GM23338 (cell line): Measurements from ENCODE around the gene MGRN1. TPM values are rescaled to one million over a fixed set of nuclear protein-coding genes. Genes with fewer than 3 reads are reported as not detected.

Source experiments
- CREB1 ChIP-seq: fragments of 250-450 bp; sonication (Bioruptor Pico); IDR thresholded peaks from 2 replicates; pipeline ENCODE4 v1.5.0; 2020; ENCODE audit warnings: low read depth, mild to moderate bottlenecking, moderate library complexity
- EZH2phosphoT487 ChIP-seq: fragments of 200-600 bp; sonication (generic); IDR thresholded peaks from one replicate; pipeline ENCODE4 v1.8.1; 2018; ENCODE audit warnings: antibody characterized with exemption; ENCODE audit not compliant: unreplicated experiment
- NANOG ChIP-seq: IDR thresholded peaks from 2 replicates; pipeline ENCODE4 v1.6.1; 2016; ENCODE audit warnings: antibody characterized with exemption, borderline replicate concordance
- REST ChIP-seq: IDR thresholded peaks from one replicate; pipeline ENCODE4 v1.6.1; 2018; ENCODE audit warnings: antibody characterized with exemption; ENCODE audit not compliant: unreplicated experiment
- STAT1 ChIP-seq: IDR thresholded peaks from one replicate; pipeline ENCODE4 v1.6.1; 2016; ENCODE audit warnings: antibody characterized with exemption; ENCODE audit not compliant: unreplicated experiment
- ZNF462 ChIP-seq: fragments of 250-450 bp; sonication (Bioruptor Pico); IDR thresholded peaks from 2 replicates; pipeline ENCODE4 v1.5.0; 2020; ENCODE audit warnings: mild to moderate bottlenecking, moderate library complexity
- polyA plus RNA-seq: library from polyadenylated mRNA; unstranded; fragments of >200 nt; fragmentation: Nextera tagmentation; extraction: Ambion mirVana; gene quantifications from 2 replicates; pipeline ENCODE4 v1.2.1, GENCODE V29; 2016
- total RNA-seq: library from RNA; depleted of rRNA; stranded (reverse); fragments of >200 nt; shearing (Covaris generic); gene quantifications from 2 replicates; pipeline ENCODE4 v1.2.3, GENCODE V29; 2014

The MGRN1 gene
- total and polyA plus RNA-seq, 2 experiments from 2014 or later = 13.1 to 71.8 TPM

- TF ChIP-seq ZNF462 (CRISPR knock-in tag) = no peak
- TF ChIP-seq STAT1 = no peak
- TF ChIP-seq CREB1 = no peak
- no peak for TF ChIP-seq EZH2phosphoT487
- no peak for TF ChIP-seq NANOG
- TF ChIP-seq REST = no peak
Observed at GRCh38 chr16:4675864-4676786, 51.5 kb downstream of the MGRN1 start (continued).
